BJ (cell line): ENCODE results near the gene MYLK. TPM values are rescaled to one million over a fixed set of nuclear protein-coding genes. Genes with fewer than 3 reads are reported as not detected.

Experiments used
- CTCF ChIA-PET: fragments of 350-600 bp; formaldehyde crosslinking; extraction: SDS; loops from one replicate; lab custom pipeline; 2021; ENCODE audit warnings: antibody characterized with exemption, inconsistent platforms; lab: Yijun Ruan, JAX
- POLR2A ChIA-PET: fragments of 300-600 bp; sonication (Branson Sonifier 250); formaldehyde crosslinking; extraction: SDS; loops from one replicate; lab custom pipeline; 2021; ENCODE audit warnings: antibody characterized with exemption; lab: Charles Lee
- DNase-seq: peaks from one replicate; pipeline ENCODE4 v3.0.0-alpha.2; 2011; ENCODE audit warnings: low read depth
- H3K27me3 ChIP-seq: 2 replicates; pipeline ENCODE4 v1.6.0; 2011; ENCODE audit warnings: low read length; ENCODE audit not compliant: control insufficient read depth, insufficient read depth
- H3K36me3 ChIP-seq: 2 replicates; pipeline ENCODE4 v1.5.1; 2011; ENCODE audit warnings: low read length; ENCODE audit not compliant: control insufficient read depth, insufficient read depth
- H3K4me3 ChIP-seq: 2 replicates; pipeline ENCODE4 v1.5.1; 2011; ENCODE audit warnings: low read depth, mild to moderate bottlenecking, control low read depth, low read length
- CTCF ChIP-seq: IDR thresholded peaks from 2 replicates; pipeline ENCODE4 v1.5.1; 2011; ENCODE audit warnings: low read depth, mild to moderate bottlenecking, control low read depth, inconsistent platforms, low read length, moderate library complexity; ENCODE audit not compliant: insufficient read depth
- polyA plus RNA-seq: library from polyadenylated mRNA; depleted of rRNA; stranded (reverse); fragments of >200 nt; gene quantifications from 2 replicates; pipeline ENCODE4 v1.2.3, GENCODE V29; 2011

The MYLK gene
- polyA plus RNA-seq, 1 experiment: 734 TPM

- no peak for DNase-seq
- CTCF ChIA-PET: no interaction called here
- TF ChIP-seq CTCF: no peak
- Histone ChIP-seq H3K27me3 (no peaks in the 10 kb centered on the region), H3K4me3 (no peak overlapping the region), H3K36me3 (peaks cover 15% of the 10 kb centered on the region)
- POLR2A ChIA-PET: interaction anchor here (0.6 kb wide), 1 partner anchor 19 kb away, joined by 3 read pairs; no protein-coding TSS in a partner anchor
Measured at GRCh38 chr3:123753286-123753685, 130.8 kb downstream of the MYLK start.

DNA sequence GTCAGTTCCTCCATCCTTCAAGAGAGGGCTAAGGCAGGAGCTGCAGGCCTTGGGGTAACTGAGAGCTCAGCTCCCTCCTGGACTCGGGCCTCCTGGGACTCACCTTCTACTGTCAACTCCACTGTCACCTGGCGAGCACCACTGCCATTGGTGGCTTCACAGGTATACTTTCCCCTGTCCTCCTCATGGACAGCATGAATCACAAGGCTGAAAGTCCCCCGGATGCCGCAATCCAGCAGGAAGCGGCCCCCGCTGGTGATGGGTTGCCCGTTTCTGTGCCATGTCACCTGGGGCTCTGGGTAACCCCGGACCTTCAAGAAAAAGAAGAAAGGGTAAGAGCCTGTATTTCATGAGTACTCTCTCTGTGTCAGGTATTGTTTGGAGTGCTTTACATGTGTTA, 131.9 kb downstream of the MYLK start:
- no peak for TF ChIP-seq CTCF
- CTCF ChIA-PET: interaction anchor here (0.6 to 0.9 kb wide), 3 partner anchors 11 to 280 kb away, joined by 3 read pairs; partner anchors contain the start of gene KALRN
- POLR2A ChIA-PET: no interaction called here
- no peaks in the 10 kb centered on the region for H3K27me3 ChIP-seq
- peaks cover 24% of the 10 kb centered on the region for H3K36me3 ChIP-seq
- no peak overlapping the region for H3K4me3 ChIP-seq
- no peak for DNase-seq

- no peak for TF ChIP-seq CTCF
- Histone ChIP-seq H3K36me3 (peaks cover 27% of the 10 kb centered on the region), H3K4me3 (no peak overlapping the region), H3K27me3 (no peaks in the 10 kb centered on the region)
- DNase-seq: peak; percentile 87
- ChIA-PET CTCF (interaction anchor here (0.9 kb wide), 1 partner anchor 109 kb away, joined by 3 read pairs; no protein-coding TSS in a partner anchor), POLR2A (no interaction called here)
Measured at GRCh38 chr3:123751433-123751832, 132.7 kb downstream of the MYLK start.

GRCh38 chr3:123750659-123751420, 133.3 kb downstream of the MYLK start:
- Histone ChIP-seq H3K36me3 (peaks cover 30% of the 10 kb centered on the region), H3K27me3 (no peaks in the 10 kb centered on the region), H3K4me3 (no peak overlapping the region)
- ChIA-PET POLR2A (no interaction called here), CTCF (interaction anchor here (1.0 to 2.4 kb wide), 5 partner anchors 22 to 99 kb away, joined by 4 to 10 read pairs (median 5); no protein-coding TSS in a partner anchor)
- DNase-seq: peak; percentile 84
- TF ChIP-seq CTCF: peak; percentile 32; the same call in 1 of the 2 replicates

GRCh38 chr3:123750209-123750608, 133.9 kb downstream of the MYLK start:
- ChIA-PET POLR2A (interaction anchor here (0.8 to 1.2 kb wide), 2 partner anchors 8 to 69 kb away, joined by 4 to 8 read pairs; no protein-coding TSS in a partner anchor), CTCF (interaction anchor here (1.0 to 2.4 kb wide), 5 partner anchors 21 to 98 kb away, joined by 4 to 10 read pairs (median 5); no protein-coding TSS in a partner anchor)
- H3K36me3 ChIP-seq: peaks cover 30% of the 10 kb centered on the region
- H3K27me3 ChIP-seq: no peaks in the 10 kb centered on the region
- no peak for TF ChIP-seq CTCF
- H3K4me3 ChIP-seq: no peak overlapping the region
- no peak for DNase-seq
